ENCODE results near the gene TINCR.
A peak's percentile ranks its signal among the peaks of the same experiment; 100 is the strongest.
"Not testable (repeated sequence)": the region's sequence is repeated elsewhere in the genome, so short reads cannot be mapped to it uniquely, and the experiment has no call there.

The TINCR gene

DNA sequence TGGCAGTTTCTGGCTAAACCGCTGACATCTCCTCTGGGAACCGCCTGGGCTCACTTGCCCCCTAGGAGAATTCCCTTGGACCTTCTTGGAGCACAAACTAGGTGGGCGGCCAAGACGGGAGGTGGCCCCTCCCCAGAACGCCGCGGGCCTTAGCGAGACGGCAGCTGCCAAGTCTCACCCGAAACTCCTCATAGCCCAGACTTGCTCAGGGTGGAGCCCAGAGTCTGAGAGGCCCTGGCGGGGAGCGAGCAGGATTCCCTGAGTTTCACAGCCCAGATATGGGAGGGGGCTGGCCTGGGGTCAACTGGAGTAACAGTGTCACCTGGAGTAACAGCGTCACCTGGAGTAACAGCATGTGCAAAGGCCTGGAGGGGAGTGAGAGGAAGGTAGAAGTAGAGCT is 10.1 kb downstream of the TINCR start:
- no peak for DNase-seq

DNA sequence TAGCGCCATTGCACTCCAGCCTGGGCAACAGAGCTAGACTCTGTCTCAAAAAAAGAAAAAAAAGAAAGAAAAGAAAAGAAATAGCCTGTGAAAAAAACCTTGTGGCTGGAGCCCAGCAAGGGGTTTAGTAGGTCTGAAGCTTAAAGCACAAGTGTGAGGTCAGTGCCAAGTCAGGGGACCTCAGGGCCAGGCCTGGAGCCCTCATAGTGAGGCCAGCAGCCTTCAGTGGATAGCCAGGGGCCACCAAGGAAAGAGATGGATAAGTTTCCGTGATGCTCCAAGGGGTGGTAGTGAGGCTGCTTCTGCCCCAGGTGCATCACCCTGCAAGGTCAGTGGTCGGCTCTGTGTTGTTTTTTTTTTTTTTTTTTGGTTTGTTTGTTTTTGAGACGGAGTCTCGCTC is 12.9 kb downstream of the TINCR start:
- no peak for DNase-seq

DNA sequence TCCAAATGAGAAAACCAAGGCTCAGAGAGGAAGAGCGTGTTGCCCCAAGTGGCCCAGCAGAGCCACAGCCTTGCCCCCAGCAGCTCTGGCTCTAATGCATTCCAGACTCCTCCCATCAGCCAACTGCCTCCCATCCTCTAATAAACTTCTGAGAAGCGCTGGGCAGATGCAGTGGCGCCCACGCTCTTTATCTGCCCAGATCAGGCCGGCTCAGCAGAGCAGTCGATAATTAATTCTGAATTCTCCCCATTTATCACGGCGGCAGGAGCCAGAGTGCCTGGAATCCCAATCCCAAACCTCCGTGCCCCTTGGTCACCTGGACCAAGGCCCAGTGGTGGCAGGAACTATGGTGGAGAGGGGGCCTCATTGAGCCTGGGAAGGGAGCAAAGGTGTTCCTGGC is 13.9 kb downstream of the TINCR start:
- DNase-seq, result no peak

DNA sequence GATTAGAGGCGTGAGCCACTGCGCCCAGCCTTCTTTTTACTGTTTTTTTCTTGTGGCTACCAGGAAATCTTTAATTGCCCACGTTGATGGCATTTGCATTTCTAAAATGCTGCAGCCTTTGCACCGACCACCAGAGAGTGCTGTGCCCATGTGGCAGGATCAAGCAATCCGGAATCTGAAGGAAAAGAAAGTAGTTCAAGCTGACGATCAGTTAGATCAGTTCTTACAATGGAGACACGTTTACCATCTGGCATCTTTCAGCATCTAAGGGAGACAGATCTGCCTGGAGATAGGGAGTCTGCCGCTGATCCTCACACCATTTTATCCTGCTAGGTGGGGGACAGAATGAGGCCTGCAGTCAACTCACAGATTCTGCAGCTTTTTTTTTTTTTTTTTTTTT is 19.9 kb downstream of the TINCR start:
- DNase-seq, result no peak

DNA sequence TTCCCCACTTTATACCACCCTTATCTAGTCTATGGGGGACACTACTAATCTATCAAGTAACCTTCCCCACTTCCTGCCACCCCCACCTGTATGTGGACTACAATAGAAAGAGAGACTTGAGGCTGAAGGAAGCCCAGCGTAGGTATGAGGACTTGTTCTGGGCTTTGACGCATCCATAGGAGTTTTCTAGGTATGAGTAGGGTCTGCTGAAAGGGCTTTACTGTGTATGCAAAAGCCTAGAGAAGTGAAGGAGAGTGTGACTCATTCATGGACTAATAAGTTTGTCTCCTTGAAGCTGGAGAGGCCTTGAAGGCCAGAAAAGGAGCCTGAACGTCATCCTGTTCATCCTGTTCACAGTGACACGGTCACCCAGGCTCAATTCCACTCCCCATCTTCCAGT is 21.8 kb downstream of the TINCR start:
- no peak for DNase-seq

DNA sequence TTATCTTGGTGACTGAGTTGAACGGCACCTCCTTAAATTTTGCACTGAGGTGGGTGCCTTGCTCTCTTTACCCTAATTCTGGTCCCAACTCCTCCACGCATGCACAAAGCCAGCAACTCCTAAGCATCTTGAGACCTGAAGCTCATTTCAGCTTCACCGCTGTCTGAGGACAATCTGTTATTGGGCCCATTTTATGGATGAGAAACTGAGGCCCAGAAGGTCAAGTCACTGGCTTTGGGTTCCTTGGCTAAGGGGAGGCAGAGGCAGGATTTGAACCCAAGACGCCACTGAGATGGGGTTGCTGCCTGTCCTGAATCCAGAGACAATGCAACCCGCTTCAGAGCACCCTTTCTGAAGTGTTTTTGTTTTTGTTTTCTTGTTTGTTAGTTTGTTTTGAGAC is 22.7 kb downstream of the TINCR start:
- DNase-seq, result no peak

DNA sequence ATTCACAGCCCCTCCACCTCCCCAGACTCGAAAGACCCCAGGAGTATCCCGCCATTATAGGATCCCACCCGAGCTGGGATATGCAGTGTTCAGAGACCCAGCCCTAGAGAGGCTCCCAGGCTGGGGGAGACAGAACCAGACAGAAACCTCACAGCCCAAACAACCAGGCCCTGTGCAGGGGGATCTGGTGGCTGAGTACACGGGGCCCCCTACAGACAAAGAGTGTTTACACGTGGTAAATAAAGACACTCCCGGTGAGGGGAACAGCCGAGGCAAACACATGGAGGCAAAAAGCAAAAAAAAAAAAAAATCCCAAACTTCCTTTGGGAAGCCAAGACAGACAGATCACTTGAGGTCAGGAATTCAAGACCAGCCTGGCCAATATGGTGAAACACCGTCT is 25.1 kb downstream of the TINCR start:
- no peak for DNase-seq

DNA sequence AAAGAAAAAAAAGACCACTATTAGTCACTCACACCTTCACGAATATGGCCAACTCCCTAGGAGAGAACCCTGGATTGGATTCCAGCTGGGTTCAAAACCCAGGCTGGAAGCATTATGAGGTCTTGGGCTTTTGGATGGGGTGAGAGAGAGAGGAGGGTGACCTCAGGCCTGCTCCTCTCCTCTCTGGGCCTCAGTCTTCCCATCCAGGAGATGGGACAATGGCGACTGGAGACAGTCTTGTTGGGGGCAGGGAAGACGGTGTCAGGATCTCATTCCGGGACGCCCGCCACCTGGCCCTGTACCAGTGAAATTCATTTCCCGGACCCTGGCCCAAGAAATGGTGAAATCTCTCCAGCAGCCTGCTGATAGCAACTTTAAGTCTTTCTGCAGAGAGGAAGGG is 26.3 kb downstream of the TINCR start:
- DNase-seq, result no peak

DNA sequence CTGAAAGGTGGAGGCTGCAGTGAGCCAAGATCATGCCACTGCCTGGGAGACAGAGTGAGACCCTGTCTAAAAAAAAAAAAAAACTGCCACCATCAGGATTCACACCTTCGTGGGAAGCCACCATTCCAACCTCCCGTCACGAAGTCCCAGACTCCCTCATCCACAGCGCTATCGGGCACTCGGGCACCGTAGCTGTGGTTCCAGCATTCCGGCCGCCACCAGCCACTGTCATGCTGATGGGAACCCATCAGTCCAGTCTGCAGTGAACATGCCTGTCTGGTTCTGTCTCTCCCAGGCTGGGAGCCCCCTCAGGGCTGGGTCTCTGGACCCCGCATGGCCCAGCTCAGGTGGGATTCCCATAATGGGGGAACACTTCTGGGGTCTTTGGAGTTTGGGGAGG is 27.5 kb downstream of the TINCR start:
- no peak for DNase-seq

DNA sequence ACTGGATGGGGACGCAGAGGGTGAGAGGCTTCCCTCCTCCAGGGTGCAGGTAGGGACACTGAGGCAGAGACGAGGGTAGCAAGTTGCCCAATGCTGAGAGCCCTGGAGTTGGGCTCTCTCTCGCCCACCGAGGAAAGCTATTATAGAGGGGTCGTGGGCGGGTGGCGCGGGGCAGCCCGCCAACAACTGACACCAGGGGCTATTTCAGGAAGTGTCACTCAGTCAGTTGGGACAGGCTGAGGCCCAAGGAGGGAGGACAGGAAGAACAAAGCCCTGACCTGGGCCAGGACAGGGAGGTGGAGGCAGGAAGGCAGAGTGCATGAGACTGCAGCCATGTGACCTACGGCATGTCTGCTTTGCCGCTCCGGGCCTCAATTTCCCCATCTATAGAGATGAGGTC is 29.9 kb downstream of the TINCR start:
- DNase-seq, result no peak

DNA sequence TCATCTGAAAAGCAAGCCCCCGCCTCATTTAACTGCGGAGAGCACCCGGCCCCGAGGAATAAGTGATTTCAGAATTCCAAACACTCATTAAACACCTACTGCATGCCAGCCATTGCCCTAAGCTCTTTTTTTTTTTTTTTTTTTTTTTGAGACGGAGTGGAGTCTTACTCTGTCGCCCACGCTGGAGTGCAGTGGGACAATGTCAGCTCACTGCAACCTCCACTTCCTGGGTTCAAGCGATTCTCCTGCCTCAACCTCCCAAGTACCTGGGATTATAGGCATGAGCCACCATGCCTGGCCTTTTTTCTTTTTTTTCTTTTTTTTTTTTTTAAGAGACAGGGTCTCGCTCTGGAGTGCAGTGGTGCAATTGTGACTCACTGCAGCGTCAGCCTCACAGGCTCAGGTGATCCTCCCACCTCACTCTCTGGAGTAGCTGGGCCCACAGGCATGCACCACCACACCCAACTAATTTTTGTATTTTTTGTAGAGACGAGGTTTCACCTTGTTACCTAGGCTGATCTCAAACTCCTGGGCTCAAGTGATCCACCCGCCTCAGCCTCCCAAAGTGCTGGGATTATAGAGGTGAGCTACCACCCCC is 30.7 kb downstream of the TINCR start:
- DNase-seq, result not testable (repeated sequence)

DNA sequence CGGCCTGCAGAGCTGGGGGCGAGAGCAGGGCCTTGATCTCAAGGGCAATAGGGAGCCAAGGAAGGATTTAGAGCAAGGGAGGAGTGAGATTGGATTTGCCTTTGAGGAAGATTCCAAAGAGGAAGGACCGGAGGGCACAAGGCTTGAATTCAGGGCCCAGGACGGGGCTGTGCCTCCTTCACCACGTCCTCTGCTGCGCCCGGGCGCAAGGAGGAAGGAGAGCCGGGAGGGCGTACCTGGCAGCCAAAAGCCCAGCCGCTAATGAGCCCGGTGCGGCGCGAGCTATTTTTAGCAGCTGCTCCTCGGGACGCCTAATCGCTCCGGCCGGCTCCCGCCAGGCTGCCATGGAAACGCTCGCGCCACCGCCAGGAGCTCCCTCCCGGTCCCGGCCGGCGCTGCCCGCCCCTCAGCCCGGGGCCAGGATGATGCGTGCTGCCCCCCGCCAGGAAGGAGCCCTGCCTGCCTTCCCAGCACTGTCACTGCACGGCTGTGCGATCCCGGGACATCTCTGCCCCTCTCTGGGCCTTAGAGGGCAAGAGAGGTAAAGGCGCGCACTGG is 31.3 kb downstream of the TINCR start:
- no peak for DNase-seq

DNA sequence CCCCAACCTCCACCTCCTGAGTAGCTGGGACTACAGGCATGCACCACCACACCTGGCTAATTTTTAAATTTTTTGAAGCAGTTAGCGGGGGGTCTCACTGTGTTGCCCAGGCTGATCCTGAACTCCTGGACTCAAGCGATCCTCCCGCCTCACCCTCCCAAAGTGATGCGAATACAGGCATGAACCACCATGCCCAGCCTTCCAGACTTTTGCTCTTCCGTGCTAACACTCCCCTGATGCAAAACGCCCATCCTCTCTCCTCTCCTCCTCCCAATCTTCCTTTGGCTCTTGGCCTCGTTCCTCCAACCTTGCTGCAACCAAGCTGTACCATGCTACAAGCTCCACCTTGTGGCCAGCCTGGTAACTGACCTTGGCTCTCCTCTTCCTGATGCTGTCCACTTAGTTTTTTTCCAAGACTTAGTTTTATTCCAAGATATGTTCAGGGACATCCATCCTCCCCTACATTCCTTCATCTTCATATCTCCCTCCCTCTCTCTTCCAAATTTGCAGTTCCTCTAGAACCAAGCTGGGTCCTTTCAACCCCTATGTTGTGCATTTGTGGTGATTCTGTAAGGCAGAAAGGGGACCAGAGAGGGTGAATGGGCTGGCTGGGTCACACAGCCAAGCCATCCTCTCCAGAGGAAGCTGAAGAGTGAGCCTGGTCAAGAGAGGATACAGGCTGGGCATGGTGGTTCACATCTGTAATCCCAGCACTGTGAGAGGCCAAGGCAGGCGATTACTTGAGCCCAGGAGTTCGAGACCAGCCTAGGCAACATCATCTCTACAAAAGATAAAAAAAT is 32.8 kb downstream of the TINCR start:
- peak; percentile 85 for DNase-seq

DNA sequence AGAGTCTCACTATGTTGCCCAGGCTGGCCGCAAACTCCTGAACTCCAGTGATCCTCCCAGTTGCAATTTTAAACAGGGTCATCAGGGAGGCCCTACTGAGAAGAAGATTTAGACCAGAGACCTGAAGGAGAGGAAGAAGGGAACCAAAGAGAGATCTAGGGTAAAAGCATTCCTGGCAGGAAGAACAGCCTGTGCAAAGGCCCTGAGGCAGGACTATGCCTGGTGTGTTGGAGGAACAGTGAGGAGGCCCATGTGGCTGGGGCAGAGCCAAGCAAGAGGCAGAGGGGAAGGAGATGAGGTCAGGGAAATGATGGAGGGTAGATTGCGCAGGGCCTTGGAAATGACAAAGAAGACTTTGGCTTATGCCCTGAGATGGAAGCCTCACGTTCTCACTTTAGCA is 34.5 kb downstream of the TINCR start:
- no peak for DNase-seq

DNA sequence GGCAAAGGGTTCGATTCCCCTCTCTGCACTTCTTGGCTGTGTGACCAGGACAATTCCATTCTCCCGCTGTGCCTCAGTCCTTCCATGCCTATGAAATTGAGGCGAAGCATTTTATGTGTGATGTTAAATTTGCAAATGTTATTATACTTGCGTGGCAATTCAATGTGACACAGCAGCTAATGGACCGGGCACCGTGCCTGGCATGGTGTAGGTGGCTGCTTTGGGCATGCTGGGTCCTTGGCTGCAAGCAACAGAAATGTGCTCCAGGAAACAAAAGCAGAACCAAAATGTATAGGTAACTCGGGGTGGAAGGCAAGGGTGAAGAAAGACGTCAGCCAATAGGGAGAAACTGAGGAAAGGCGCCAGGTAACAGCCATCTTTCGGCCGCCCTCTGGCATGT is 37.1 kb downstream of the TINCR start:
- DNase-seq, result no peak

DNA sequence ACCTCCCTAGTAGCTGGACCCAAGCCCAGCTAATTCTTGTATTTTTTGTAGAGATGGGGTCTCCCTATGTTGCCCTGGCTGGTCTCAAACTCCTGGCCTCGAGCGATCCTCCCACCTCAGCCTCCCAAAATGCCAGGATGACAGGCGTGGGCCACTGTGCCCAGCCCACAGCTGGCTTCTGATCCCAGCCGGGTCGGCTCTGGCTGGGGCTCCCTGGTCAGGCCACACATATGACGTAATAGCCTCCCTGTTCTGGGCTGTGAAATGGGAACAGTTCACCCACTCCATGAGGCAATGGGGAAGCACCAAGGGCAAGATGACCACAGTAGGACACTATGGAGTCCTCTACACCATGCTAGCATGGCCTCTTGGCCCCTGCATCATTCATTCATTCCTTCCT is 41.1 kb downstream of the TINCR start:
- DNase-seq, result no peak

DNA sequence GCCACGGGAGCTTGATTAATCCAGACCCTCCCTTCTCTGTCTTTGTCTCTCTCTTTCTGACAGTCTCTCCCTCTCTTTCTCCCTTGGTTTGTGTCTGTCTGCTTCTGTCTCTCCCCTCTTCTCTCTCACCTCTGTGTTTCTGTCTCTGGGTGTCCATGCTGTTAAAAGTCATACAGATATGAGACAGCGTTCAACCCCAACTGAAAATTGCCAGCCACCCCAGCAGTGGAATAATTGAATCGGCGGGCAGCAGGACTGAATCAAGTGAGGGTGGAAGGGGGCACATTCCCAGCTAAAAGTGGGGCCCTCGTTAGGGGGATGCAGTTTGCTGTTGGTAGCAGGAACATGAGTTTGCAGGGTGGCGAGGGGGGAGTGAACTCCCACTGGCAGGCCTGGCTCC is 43.7 kb downstream of the TINCR start:
- no peak for DNase-seq

DNA sequence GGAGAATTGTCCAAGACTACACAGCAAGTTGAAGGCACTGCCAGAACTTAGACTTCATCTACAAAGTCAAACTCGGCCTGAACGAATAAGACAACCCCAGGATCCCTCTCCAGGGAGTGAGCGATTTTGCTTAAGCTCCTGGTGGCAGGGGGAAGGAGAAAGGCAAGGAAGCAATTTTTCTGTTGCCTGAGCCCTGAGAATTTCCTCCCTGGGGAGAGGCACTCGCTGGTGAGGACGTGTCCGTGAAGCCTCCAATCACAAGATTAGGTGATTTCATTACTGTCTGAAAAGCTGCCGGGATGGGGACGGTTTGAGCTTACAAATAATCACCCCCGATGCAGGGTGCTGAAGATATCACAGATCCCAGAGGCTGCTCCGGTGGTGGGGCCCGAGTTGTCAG is 45.6 kb downstream of the TINCR start:
- DNase-seq, result no peak

DNA sequence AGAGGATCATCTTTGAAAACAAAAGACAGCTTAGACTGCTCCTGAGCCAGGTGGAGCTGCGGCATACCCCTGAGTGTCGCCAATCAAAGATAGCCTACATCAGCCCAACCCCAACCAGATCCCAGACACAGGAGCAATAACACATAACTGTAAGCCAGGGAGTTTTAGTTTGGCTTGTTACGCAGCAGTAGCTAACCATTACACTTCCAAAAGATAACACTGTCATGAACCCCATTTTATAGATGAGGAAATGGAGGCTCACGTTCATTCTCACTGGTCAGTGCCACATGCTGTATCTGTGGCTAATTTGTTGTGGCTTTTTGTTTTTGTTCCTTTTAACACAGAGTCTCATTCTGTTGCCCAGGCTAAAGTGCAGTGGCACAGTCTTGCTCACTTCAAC is 47.3 kb downstream of the TINCR start:
- no peak for DNase-seq

DNA sequence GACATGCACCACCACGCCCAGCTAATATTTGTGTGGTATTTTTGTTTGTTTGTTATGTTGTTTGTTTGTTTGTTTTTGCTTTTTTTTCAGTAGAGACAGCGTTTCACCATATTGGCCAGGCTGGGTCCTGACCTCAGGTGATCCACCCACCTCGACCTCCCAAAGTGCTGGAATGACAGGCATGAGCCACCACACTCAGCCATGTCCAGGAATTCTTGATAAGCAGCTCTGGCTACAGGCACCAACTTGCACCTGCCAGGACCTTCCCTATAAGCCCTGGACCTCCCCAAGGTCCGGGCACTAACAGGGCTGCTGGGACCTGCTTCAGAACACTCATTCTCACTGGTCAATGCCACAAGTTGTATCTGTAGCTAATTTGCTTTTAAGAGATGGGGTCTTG is 48.7 kb downstream of the TINCR start:
- DNase-seq, result no peak

DNA sequence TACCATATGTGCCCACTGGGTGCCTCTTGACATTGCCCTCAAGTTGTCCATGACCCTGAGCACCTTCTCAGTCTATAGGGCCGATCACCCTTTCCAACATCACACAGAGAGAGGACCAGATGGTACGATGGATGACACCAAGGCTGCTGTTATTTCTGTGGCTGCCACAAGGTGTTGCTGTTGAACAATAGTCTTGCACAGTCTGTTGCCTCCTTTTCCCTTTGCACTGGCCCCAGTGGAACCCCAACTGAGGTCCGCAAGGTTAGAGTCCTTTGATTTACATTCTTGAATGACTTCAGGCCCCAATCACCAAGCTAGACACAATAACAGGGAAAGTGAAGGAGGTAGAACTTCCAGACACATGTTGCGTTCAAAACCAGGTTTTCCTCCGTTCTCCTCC is 52.0 kb downstream of the TINCR start:
- no peak for DNase-seq

DNA sequence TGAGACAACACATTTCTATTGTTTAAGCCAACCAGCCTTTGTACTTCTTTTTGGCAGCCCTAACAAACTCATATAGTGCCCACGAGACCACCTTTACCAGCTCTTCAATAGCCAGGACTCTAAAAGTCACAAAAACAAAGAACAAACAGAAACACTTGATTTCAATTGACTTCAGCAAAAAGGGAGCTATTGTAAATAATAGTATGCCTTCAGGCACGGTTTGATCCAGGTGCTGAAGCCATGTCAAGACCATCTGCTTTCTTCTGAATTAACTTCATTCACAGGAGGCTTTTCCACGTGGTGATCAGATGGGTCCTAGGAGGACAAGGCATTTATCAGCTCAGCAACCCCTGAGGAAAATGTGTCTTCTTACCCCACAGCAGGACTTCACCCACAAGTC is 53.8 kb downstream of the TINCR start:
- DNase-seq, result no peak

DNA sequence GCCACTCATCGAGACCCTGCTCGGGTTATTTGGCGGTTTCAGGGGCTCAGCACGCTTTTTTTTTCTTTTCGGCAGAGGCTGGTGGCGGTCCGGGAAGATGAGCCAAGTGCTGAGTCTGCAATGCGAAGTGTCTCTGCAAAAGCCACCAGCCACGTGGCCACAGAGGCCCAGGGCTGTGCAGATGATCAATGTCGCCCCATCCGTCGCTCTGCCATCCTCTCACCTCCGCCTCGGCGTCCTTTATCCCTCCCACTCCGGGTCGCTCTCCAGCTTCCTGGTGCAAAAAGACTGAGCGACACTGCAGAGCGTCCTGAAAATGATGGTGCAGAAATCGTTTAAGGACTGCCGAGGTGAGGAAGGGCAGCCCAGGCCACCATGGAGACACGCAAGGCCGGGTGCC is 55.0 kb downstream of the TINCR start:
- no peak for DNase-seq

Measured in activated CD8-positive, alpha-beta memory T cell treated with anti-CD3 and anti-CD28 coated beads, Interleukin-2, amount 50 U/mL, for 48 hours (primary cell).